ENCODE measurements around the gene EMP1.

Gene EMP1

GRCh38 chr12:13173012-13173932 is 23.3 kb upstream of the EMP1 start:
- DNase-seq, result no peak

- DNase-seq, result no peak
Measured at GRCh38 chr12:13175499-13175898, 21.0 kb upstream of the EMP1 start.

- no peak for DNase-seq
Measured at GRCh38 chr12:13176256-13176655, 20.3 kb upstream of the EMP1 start.

- DNase-seq, result no peak
Measured at GRCh38 chr12:13177373-13177772, 19.2 kb upstream of the EMP1 start.

GRCh38 chr12:13177906-13178305 is 18.6 kb upstream of the EMP1 start:
- DNase-seq, result no peak

GRCh38 chr12:13178568-13179210 is 17.8 kb upstream of the EMP1 start:
- no peak for DNase-seq

GRCh38 chr12:13179211-13180074 is 17.1 kb upstream of the EMP1 start:
- peak; percentile 45 to 58 for DNase-seq

GRCh38 chr12:13181375-13182070 is 15.0 kb upstream of the EMP1 start:
- no peak for DNase-seq

GRCh38 chr12:13182881-13183280 is 13.6 kb upstream of the EMP1 start:
- DNase-seq, result no peak

GRCh38 chr12:13183620-13184019 is 12.9 kb upstream of the EMP1 start:
- DNase-seq, result no peak

- DNase-seq, result no peak
Measured at GRCh38 chr12:13186302-13186701, 10.2 kb upstream of the EMP1 start.

GRCh38 chr12:13187399-13187798 is 9.1 kb upstream of the EMP1 start:
- DNase-seq, result no peak

- no peak for DNase-seq
Measured at GRCh38 chr12:13189264-13189663, 7.3 kb upstream of the EMP1 start.

GRCh38 chr12:13190275-13190674 is 6.3 kb upstream of the EMP1 start:
- no peak for DNase-seq

GRCh38 chr12:13192719-13193118 is 3.8 kb upstream of the EMP1 start:
- no peak for DNase-seq

- no peak for DNase-seq
Measured at GRCh38 chr12:13193505-13194231, 2.9 kb upstream of the EMP1 start.

GRCh38 chr12:13194401-13195110 is 2.0 kb upstream of the EMP1 start:
- no peak for DNase-seq

GRCh38 chr12:13195250-13195649 is 1.3 kb upstream of the EMP1 start:
- no peak for DNase-seq

GRCh38 chr12:13195785-13196129 is 769 bp upstream of the EMP1 start:
- no peak for DNase-seq

GRCh38 chr12:13197032-13197431 is 506 bp downstream of the EMP1 start:
- no peak for DNase-seq

- DNase-seq, result no peak
Measured at GRCh38 chr12:13197526-13198143, 1.1 kb downstream of the EMP1 start.

Data from stimulated activated CD4-positive, alpha-beta T cell treated with anti-CD3 and anti-CD28 coated beads, Interleukin-4, amount 100 ng/mL, for 4 hours (primary cell).